Gastrocnemius medialis (tissue), 4 donors: ENCODE data around the gene ZNF518A. TPM values are rescaled to one million over a fixed set of nuclear protein-coding genes. Genes with fewer than 3 reads are reported as not detected.
A peak's percentile ranks its signal among the peaks of the same experiment; 100 is the strongest.

ENCODE experiments used
- ATAC-seq, 2 donors: fragments of 150-250 bp; one replicate each; pipeline ENCODE4 v1.9.1; 2016
- DNase-seq, 2 donors: peaks; one replicate each; pipeline ENCODE4 v3.0.0-alpha.2; 2019
- H3K27ac ChIP-seq, 4 donors: fragments of 200-600 bp; sonication (generic); 1 replicate in 1 of 4; 2 replicates in 3 of 4; pipeline ENCODE4 v1.5.1; 2016 to 2018; ENCODE audit warnings: mild to moderate bottlenecking in 2 of 4, moderate library complexity in 1 of 4
- H3K27me3 ChIP-seq, 3 donors: fragments of 200-600 bp; sonication (generic) in 2 of 3; 1 replicate in 1 of 3; 2 replicates in 2 of 3; pipeline versions ENCODE4 v1.5.1 to v1.6.0; 2016 to 2019; ENCODE audit warnings: mild to moderate bottlenecking in 1 of 3, moderate library complexity in 1 of 3
- H3K36me3 ChIP-seq, 2 donors: fragments of 200-600 bp; sonication (generic) in 1 of 2; one replicate each; pipeline ENCODE4 v1.5.1; 2017 to 2018
- H3K4me1 ChIP-seq, 2 donors: fragments of 200-600 bp; sonication (generic) in 1 of 2; one replicate each; pipeline ENCODE4 v1.5.1; 2016 to 2017; ENCODE audit warnings: mild to moderate bottlenecking in 2 of 2
- H3K4me3 ChIP-seq, 4 donors: fragments of 200-600 bp; sonication (generic) in 3 of 4; 1 replicate in 1 of 4; 2 replicates in 3 of 4; pipeline ENCODE4 v1.5.1; 2016 to 2019; ENCODE audit warnings: mild to moderate bottlenecking in 2 of 4
- H3K9me3 ChIP-seq, 3 donors: fragments of 200-600 bp; sonication (generic) in 2 of 3; 1 replicate in 1 of 3; 2 replicates in 2 of 3; pipeline ENCODE4 v1.5.1; 2016 to 2019
- CTCF ChIP-seq, 5 experiments: fragments of 450-650 bp in 3 of 5; fragments of 200-600 bp in 2 of 5; sonication (generic) in 2 of 5; IDR thresholded peaks in 4 of 5; conservative IDR thresholded peaks in 1 of 5; 1 replicate in 4 of 5; 2 replicates in 1 of 5; pipeline ENCODE4 v1.5.1; 2016 to 2019; ENCODE audit warnings: antibody characterized with exemption in 5 of 5, mild to moderate bottlenecking in 3 of 5, moderate library complexity in 3 of 5
- POLR2A ChIP-seq, 2 donors: fragments of 450-650 bp; IDR thresholded peaks; one replicate each; pipeline ENCODE4 v1.6.1; 2017; ENCODE audit warnings: antibody characterized with exemption in 2 of 2, mild to moderate bottlenecking in 2 of 2, moderate library complexity in 2 of 2
- in situ Hi-C, 4 donors: fragments of 200-750 bp; cut with MboI; loops; one replicate each; pipeline versions ENCODE4 v1.15.0 to v1.8.0; 2017; ENCODE audit warnings: low sequenced_read_pairs in 4 of 4
- intact Hi-C: fragments of 100-400 bp; cut with DNase I; formaldehyde crosslinking; loops from one replicate; pipeline ENCODE4 v1.15.1; 2023; ENCODE audit warnings: low total_unique reads
- total RNA-seq, 4 donors: library from RNA; depleted of rRNA; stranded (reverse); fragments of >200 nt; gene quantifications; one replicate each; pipeline versions ENCODE4 v1.1.0 to v1.2.3, GENCODE V29; 2016

The ZNF518A gene
- 10 to 100 TPM in 1 of 4 donors, 1 to 10 TPM in 3; 4.9 to 11.8 (median 8.2) TPM for total RNA-seq

- DNase-seq, result peak; percentile 77 to 87
- Histone ChIP-seq H3K4me1 (peaks cover 9 to 12% of the 10 kb centered on the region in 2 donors), H3K36me3 (peaks cover 0 to 16% of the 10 kb centered on the region in 2 donors), H3K9me3 (no peaks in the 10 kb centered on the region), H3K27me3 (peaks cover 0 to 47% (median 24%) of the 10 kb centered on the region in 3 donors), H3K4me3 (peak within 1 kb of the TSS; percentile 81 to 88 (median 83)), H3K27ac (peak within 1 kb of the TSS; percentile 78 to 86 (median 82))
- peak; percentile 94 to 96 for ATAC-seq
- TF ChIP-seq POLR2A (IDR thresholded peaks at IDR 0.05) (no peak), CTCF (IDR thresholded peaks at IDR 0.05 in 4 of 5, conservative IDR thresholded peaks at IDR 0.05 in 1 of 5) (no peak)
- intact Hi-C loops, result loop anchor here (1.0 to 10.0 kb wide), 3 partner anchors 39 to 225 kb away; partner anchors contain the start of genes CC2D2B and CCNJ
- in situ Hi-C loops, result loop anchor here in 3 of 4 donors (5.0 to 25.0 kb wide), 2 partner anchors 37 to 108 kb away; no protein-coding TSS in a partner anchor
Measured at GRCh38 chr10:96129387-96130325, at the start of gene ZNF518A. TSS of gene ZNF518A (plus strand) at chr10:96130297. CDS start at chr10:96156323, 26,026 bp downstream.

- no peak overlapping the region for H3K27ac ChIP-seq
- H3K27me3 ChIP-seq, result no peaks in the 10 kb centered on the region
- no peaks in the 10 kb centered on the region for H3K4me1 ChIP-seq
- no peaks in the 10 kb centered on the region for H3K36me3 ChIP-seq
- in situ Hi-C loops, result no loop called here
- no peak overlapping the region for H3K4me3 ChIP-seq
- TF ChIP-seq POLR2A (IDR thresholded peaks at IDR 0.05) (no peak), CTCF (IDR thresholded peaks at IDR 0.05 in 4 of 5, conservative IDR thresholded peaks at IDR 0.05 in 1 of 5) (no peak)
- H3K9me3 ChIP-seq, result no peaks in the 10 kb centered on the region
- ATAC-seq (no peak), DNase-seq (no peak)
- intact Hi-C loops, result no loop called here
Measured at GRCh38 chr10:96082153-96082552, 47.9 kb upstream of the ZNF518A start.

GRCh38 chr10:96082748-96083147 is 47.3 kb upstream of the ZNF518A start:
- in situ Hi-C loops (no loop called here), intact Hi-C loops (no loop called here)
- no peaks in the 10 kb centered on the region for H3K4me1 ChIP-seq
- H3K36me3 ChIP-seq, result no peaks in the 10 kb centered on the region
- DNase-seq (no peak), ATAC-seq (no peak)
- no peak overlapping the region for H3K27ac ChIP-seq
- no peaks in the 10 kb centered on the region for H3K27me3 ChIP-seq
- no peaks in the 10 kb centered on the region for H3K9me3 ChIP-seq
- H3K4me3 ChIP-seq, result no peak overlapping the region
- TF ChIP-seq POLR2A (IDR thresholded peaks at IDR 0.05) (no peak), CTCF (IDR thresholded peaks at IDR 0.05 in 4 of 5, conservative IDR thresholded peaks at IDR 0.05 in 1 of 5) (no peak)

- intact Hi-C loops, result no loop called here
Measured at GRCh38 chr10:96089116-96089515, 41.0 kb upstream of the ZNF518A start.

More at GRCh38 chr10:96089116-96089515, 41.0 kb upstream of the ZNF518A start:
- peaks cover 6 to 7% of the 10 kb centered on the region in 2 donors for H3K4me1 ChIP-seq
- in situ Hi-C loops, result no loop called here
- DNase-seq (no peak), ATAC-seq (no peak)
- no peaks in the 10 kb centered on the region for H3K9me3 ChIP-seq
- no peaks in the 10 kb centered on the region for H3K36me3 ChIP-seq
- H3K27me3 ChIP-seq, result peaks cover 16 to 35% (median 24%) of the 10 kb centered on the region in 3 donors
- TF ChIP-seq POLR2A (IDR thresholded peaks at IDR 0.05) (no peak), CTCF (IDR thresholded peaks at IDR 0.05 in 4 of 5, conservative IDR thresholded peaks at IDR 0.05 in 1 of 5) (no peak)
- H3K27ac ChIP-seq, result no peak overlapping the region
- H3K4me3 ChIP-seq, result peak overlapping the region; percentile 53 to 80 (median 70)
